Activated CD4-positive, alpha-beta T cell treated with anti-CD3 and anti-CD28 coated beads, Interleukin-2, Interleukin-6, amounts not matched to agents 100 ng/mL and 50 ng/mL, durations not matched to agents 16 hours and 8 hours (primary cell): ENCODE data around the gene GALNT13.
"Not testable (repeated sequence)": the region's sequence is repeated elsewhere in the genome, so short reads cannot be mapped to it uniquely, and the experiment has no call there.

Source experiments
- DNase-seq: peaks from one replicate; pipeline ENCODE4 v3.0.0-alpha.2; 2020

Gene GALNT13

GRCh38 chr2:154439156-154439555, 567.4 kb downstream of the GALNT13 start:
- DNase-seq, result no peak

DNA sequence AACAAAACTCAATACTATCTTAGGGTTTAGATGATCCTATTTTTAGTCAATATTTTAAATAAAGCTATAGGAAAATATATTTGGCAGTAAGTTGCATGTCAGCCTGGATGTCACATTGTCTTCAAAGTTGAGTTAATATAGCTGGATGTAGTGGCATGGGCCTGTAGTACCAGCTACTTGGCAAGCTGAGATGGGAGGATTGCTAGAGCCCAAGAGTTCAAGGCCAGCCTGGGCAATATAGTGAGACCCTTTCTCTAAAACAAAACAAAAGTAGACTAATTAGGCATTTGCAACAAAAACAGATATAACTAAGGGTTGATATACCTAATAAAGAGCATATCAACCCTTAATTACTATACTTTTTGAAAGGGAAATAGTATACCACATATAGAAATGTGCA, 572.2 kb downstream of the GALNT13 start:
- no peak for DNase-seq

DNA sequence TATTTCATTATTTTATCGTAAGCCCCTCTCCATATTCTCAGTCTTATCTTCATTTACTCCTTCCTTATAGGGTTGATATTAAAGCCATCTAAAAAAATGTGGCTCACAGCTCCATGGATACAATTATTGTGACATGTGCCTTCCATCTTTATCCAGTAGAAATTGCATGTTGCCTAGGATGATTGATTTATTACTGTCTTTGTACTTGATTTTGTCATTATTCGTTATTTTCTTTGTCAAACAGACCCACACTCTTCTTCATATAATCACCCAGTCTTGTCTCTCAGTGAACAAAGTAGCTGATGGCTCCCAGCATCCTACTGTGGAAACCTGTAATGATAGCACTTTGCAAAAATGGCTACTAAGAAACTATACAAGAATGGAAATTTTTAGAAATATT, 574.6 kb downstream of the GALNT13 start:
- no peak for DNase-seq

- no peak for DNase-seq
Observed at GRCh38 chr2:154447727-154448418, 576.2 kb downstream of the GALNT13 start.

DNA sequence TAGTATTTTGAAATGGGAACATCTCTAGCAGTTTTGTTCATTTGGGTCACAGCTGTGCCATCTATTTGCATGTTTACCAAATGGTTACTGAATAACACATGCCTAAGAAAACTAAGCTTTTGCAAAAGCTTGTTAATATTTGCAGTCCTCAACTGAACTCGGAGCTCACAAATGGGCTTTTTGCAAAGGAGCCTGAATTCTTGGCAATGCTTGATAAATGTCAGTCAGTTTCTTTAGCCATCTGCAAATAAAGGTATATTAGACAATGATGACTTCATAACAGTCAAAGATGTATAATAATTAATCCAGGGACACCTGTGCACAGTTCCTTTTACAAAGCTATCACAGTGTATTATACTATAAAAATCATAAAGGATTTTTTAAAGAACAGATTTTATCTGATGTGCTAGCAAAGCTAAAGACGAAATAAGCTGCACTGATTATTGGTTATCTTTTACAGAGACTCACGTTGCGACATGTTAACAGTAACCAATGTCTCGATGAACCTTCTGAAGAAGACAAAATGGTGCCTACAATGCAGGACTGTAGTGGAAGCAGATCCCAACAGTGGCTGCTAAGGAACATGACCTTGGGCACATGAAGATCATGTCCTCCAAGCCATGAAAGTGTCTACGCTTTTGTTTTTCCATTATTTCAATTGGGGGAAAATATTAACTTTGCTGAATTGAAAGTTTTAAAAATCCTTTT, 578.4 kb downstream of the GALNT13 start:
- DNase-seq, result no peak

DNA sequence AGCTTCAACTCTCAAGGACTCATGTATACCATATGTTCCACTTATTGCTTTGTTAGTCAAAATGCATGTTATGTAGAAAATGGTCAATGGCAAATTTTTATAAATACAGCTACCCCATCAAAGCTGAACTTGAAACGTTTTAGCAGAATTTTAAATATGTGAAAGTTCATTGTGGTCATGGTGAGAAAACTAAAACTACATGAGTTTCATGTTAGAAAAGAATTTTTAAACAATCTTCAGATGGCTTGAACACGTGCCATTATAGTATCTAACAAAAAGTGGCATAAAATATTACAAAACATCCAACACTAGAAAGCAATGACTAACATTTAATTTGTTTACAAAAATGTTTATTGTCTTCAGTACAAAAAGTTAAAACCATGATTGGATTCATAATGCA, 580.7 kb downstream of the GALNT13 start:
- no peak for DNase-seq

DNA sequence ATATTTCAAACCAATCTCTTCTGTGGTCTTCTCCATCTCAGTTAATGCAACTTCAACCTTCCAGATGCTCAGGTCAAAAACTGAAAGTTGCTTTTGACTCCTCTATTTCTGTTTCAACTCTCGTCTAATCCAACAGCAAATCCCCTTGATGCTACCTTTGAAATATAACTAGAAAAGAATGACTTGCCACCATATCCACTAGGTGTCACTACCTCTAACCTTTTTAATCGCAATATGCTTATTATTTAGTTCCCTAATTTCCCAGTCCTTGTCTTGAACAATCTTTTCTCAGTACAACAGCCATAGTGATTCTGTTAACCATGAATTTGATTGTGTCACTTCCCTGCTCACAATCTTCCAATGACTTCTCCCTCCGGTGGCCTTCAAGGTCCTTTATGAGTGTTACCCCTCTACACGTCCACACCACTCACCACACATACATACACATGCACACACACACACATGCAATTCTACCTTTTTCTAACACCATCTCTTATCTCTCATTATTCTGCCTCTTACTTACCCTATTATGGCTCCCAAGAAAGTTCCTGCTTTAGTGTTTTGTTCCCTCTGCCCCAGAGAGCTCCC, 581.3 kb downstream of the GALNT13 start:
- DNase-seq, result no peak

- no peak for DNase-seq
Observed at GRCh38 chr2:154455166-154455565, 583.4 kb downstream of the GALNT13 start.

DNA sequence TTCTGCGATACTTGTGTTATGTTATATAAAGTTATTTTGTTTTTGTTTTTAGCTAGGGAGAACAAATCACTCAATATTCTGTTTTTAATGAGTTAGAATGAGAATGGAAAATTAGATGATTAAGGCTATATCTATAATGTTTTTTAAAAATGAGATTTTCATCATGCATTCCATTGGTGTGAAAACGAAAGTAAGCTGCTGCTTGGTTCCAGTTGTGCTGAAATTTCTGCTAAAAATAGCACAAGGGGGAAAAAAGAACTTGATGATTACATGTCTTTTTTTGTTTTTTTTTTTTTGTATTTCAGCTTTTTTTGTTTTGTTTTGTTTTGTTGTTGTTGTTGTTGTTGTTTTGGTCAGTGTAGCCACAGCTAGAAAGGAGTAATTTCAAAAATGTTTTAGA, 584.1 kb downstream of the GALNT13 start:
- no peak for DNase-seq

DNA sequence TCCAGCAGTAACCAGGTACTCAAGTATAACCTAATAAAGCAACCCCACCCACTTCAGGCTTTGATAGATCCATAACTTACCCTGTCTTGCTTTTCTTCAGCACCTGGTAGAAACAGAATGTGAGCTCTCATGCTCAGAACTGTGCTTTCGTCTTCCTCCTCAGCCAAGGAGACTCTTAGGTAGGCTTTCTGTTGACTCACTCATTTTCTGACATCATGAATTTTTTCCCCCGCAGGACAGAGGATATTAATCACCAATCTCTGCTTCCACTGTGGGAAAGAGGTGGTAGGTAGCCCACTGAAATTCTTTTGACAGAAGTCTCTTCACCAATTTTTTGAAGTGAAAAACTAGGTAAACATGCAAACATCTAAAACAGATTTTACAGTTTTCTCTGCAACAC, 585.6 kb downstream of the GALNT13 start:
- no peak for DNase-seq

DNA sequence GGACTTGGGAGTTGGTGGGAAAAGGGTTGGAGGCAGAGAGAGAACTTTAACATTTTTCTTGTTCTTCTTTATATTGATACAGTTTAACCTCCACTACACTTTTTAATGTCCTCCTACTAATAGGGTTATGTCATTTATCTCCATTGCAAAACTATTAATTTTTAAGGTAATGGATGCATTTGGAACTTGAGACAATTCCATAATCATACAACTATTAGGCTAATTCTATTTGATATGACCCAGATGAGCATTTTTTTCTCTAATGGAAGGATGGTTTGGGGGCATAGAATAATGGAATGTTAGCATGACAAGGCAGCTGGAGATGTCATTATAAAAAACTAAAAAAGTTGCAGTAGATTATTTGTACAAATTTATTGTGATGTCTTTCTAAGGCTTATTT, 587.6 kb downstream of the GALNT13 start:
- DNase-seq, result no peak

DNA sequence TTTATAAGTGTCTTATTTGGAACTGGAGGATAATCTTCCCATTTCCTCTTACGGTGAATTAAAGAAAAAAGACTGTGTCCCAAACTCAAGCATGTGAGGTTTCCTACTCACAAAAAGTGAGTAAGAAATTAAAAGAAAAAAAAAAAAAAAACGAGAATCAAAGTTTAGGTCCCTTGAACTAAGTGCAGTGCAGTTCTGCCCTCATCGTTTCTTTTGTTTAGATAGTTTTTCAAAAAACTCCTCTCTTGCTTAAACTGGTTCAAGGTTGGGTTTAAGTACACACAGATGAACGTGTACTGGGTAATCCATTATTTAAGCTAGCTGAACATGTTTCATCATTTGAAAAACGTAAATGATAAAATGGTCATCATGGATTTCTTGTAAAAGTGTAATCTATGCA, 590.9 kb downstream of the GALNT13 start:
- DNase-seq, result no peak

- no peak for DNase-seq
Observed at GRCh38 chr2:154466226-154466625, 594.5 kb downstream of the GALNT13 start.

DNA sequence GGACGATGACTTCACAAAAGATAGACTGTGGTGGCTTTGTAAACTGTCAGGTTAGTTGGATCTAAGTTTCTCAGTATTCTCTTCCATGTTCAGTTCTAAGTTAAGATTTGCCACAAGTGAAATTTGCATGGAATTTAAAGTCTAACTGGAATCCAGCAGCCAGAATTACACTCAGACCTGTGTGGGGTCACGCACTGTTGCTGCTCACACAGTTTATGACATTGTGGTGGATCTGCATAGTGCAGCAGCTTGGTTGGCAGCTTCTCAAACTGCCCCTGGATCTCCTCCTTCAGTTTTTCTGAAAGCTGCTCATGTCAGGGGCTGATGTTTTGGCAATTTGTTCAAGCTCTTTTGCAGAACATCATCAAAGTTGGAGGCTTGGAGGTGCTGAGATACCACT, 598.7 kb downstream of the GALNT13 start:
- no peak for DNase-seq

- not testable (repeated sequence) for DNase-seq
Observed at GRCh38 chr2:154471492-154471891, 599.8 kb downstream of the GALNT13 start.

GRCh38 chr2:154477319-154477718, 605.6 kb downstream of the GALNT13 start:
- DNase-seq, result no peak

DNA sequence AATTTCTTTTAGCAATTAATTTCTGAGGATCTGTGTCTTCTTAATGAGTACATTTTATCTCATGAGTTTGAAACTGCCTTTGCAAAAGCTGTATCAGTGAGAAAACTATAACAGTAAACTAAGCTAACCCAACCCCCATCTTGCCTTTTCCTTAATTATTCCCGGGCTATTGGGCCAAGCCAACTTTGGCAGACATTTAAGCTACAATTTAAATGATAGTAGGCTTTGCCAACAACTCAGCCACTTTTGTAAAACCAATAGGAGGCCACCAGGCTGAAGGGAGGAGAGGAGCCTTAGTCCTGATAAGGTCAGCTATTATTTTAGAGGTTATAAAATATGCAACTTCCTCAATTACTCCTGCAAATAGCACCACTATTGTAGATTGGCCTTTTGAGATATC, 608.8 kb downstream of the GALNT13 start:
- DNase-seq, result no peak

DNA sequence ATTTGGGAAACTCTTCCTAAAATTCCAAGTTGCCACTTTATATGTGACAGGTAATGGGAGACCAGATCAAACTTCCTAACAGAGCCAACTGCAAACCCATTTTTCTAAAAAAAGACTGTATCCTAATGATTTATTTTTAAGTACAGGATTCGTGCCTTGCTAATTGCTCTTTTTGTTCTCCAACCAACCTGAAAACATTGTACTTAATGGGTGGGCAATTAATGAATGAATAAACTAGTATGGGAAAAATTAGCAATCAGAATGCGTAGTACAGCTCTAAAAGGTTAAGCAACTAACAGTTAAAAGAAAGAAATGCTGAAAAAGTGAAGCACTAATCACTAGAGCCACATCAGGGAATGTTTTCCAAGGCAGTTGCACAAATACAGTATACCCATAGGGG, 609.6 kb downstream of the GALNT13 start:
- DNase-seq, result no peak

DNA sequence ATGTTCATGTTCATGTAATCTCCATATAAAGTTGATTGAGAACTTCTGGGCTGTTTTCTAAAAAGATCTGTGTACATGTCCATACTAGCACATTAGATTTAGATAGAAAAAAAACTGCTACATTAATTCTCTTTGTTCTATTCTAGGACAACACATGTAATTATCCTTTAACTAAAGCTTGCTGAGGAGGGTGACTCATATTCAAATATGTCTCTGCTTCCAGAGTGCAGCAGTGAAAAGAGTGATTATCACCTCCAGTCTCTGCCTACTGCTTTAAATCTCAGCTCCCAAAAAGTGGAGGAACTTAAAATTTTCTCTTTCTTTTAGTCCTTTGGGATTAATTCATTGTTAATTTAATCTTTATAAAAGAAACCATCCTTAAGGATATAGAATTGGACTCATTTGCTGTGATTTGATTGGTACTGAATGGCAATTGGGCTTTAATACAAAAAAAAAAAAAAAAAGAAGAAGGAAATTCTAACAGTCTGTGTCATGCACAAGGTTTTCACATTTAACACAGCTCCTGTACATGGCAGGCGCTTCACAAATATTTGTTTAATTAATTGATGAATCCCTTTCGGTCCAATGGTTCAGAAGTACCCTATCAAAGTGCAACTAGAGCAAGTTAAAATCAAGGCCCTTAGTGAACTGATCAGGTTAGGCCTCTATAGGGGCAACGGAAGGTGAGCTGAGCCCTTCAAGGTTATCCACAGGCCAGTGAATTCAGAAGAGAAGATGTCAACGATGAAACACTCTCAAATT, 612.8 kb downstream of the GALNT13 start:
- no peak for DNase-seq

DNA sequence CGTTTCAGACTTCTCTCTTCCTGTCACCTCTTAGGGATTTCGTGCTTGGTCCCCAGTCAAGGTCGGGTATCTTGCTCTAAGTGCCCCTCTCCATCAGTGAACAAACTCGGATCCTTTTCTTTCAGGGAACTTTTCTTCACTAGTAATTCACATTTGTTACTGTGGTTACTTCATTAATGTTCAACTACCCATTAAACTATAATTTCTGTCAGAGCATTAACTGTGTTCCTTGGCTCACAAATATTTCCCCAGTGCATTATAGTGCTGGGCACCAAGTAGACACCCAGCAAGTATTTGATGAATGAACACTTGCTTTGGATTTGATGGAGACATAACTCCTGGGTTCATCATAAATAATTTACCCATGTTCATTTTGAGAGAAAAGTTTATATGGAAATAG, 617.1 kb downstream of the GALNT13 start:
- no peak for DNase-seq

DNA sequence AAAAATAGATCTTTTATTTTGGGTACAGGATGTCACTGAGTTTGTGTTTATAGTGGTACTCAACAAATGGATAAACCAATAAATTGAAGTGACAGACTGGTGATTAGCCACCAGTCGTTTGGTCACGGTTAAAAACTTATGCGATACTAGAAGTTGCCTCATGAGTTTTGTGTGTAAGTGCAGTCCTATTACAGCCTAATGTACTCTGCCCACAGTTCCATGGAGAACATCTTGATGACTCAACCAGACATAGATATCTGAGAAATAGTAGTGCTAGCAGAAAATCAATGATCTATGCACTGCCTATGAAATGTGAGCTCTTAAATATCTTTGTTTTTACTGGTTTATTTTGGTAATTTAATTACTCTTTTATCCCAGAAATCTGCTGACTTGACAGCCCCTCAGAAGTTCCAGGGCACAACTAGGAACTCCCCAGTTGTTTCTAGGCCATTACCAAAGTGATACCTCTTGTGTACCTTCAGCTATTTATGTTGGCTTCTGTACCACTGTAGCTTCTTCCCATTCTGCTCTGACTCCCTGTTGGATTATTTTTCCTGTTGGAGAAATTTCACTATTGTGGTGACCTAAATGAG, 617.6 kb downstream of the GALNT13 start:
- DNase-seq, result no peak

DNA sequence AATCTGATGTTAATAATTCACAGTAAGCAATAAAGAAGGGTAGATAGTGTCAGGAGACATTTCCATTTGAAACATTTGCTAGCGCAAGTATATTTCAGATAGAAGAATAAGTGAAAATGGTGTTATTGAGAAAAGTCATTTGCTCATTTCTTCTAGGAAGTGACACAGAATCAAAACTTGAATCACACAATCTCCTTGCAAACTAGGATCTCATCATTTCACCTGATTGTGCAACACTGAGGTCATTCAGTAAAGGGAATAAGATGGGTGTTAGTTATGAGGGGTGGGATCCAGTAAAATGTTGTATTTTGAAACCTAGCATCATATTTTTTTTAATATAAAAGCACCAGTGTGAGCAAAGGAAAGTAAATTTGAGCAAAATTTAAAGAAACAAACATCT, 618.8 kb downstream of the GALNT13 start:
- DNase-seq, result no peak

DNA sequence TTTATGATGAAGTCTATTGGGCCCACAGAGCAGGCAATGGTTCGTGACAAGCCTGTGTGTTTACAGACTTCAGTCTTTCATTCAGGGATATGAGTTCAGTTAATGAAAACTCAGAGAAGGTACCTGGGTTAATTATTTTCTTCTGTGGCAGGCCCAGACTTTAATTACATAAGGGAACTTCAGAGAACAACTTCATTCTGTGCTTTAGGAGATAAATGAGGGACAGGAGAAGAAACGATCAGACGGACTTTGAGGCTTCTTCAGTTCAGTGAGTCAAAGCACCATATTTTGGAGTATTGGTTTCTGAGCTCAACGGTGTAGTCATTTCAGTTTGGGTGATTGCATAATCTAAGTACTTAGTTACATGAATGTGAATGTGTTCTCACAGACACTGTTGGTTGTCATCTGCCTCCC, 623.7 kb downstream of the GALNT13 start:
- DNase-seq, result no peak
